ENCODE data around the gene NHSL1. TPM values are rescaled to one million over a fixed set of nuclear protein-coding genes. Genes with fewer than 3 reads are reported as not detected.

The NHSL1 gene
- total RNA-seq, 1 donor from 2014 or later = 72.3 TPM

- H3K36me3 Mint-ChIP-seq (ENCODE audit: low read depth, unreplicated experiment) = peaks cover 50% of the 10 kb centered on the region
- no peak overlapping the region for H3K4me3 Mint-ChIP-seq (ENCODE audit: unreplicated experiment)
- H3K27ac Mint-ChIP-seq (ENCODE audit: unreplicated experiment) = no peak overlapping the region
- H3K27me3 Mint-ChIP-seq (ENCODE audit: unreplicated experiment) = peaks cover 6% of the 10 kb centered on the region
- H3K4me1 Mint-ChIP-seq (ENCODE audit: unreplicated experiment) = peaks cover 4% of the 10 kb centered on the region
- DNase-seq (ENCODE audit: low spot score) = no peak
- no peaks in the 10 kb centered on the region for H3K9me3 Mint-ChIP-seq (ENCODE audit: unreplicated experiment)
- TF ChIP-seq CTCF (IDR thresholded peaks at IDR 0.05; ENCODE audit: unreplicated experiment) = no peak
Measured at GRCh38 chr6:138410048-138410735, 89.1 kb downstream of the NHSL1 start.

GRCh38 chr6:138406443-138406842 is 92.9 kb downstream of the NHSL1 start:
- TF ChIP-seq CTCF (IDR thresholded peaks at IDR 0.05; ENCODE audit: unreplicated experiment) = no peak
- Mint-ChIP-seq H3K4me3 (ENCODE audit: unreplicated experiment) (no peak overlapping the region), H3K27me3 (ENCODE audit: unreplicated experiment) (peaks cover 6% of the 10 kb centered on the region), H3K27ac (ENCODE audit: unreplicated experiment) (peak overlapping the region; percentile 25), H3K4me1 (ENCODE audit: unreplicated experiment) (peaks cover 4% of the 10 kb centered on the region), H3K36me3 (ENCODE audit: low read depth, unreplicated experiment) (peaks cover 32% of the 10 kb centered on the region), H3K9me3 (ENCODE audit: unreplicated experiment) (no peaks in the 10 kb centered on the region)
- no peak for DNase-seq (ENCODE audit: low spot score)

GRCh38 chr6:138405816-138406413 is 93.4 kb downstream of the NHSL1 start:
- DNase-seq (ENCODE audit: low spot score) = no peak
- peak overlapping the region; percentile 25 for H3K27ac Mint-ChIP-seq (ENCODE audit: unreplicated experiment)

GRCh38 chr6:138404666-138405337 is 94.5 kb downstream of the NHSL1 start:
- DNase-seq (ENCODE audit: low spot score) = no peak
- H3K4me1 Mint-ChIP-seq (ENCODE audit: unreplicated experiment) = peaks cover 4% of the 10 kb centered on the region
- no peak for TF ChIP-seq CTCF (IDR thresholded peaks at IDR 0.05; ENCODE audit: unreplicated experiment)
- no peak overlapping the region for H3K27ac Mint-ChIP-seq (ENCODE audit: unreplicated experiment)
- peaks cover 26% of the 10 kb centered on the region for H3K36me3 Mint-ChIP-seq (ENCODE audit: low read depth, unreplicated experiment)
- H3K9me3 Mint-ChIP-seq (ENCODE audit: unreplicated experiment) = no peaks in the 10 kb centered on the region
- H3K27me3 Mint-ChIP-seq (ENCODE audit: unreplicated experiment) = peaks cover 7% of the 10 kb centered on the region
- peak overlapping the region; percentile 92 for H3K4me3 Mint-ChIP-seq (ENCODE audit: unreplicated experiment)

More at GRCh38 chr6:138405816-138406413, 93.4 kb downstream of the NHSL1 start:
- Mint-ChIP-seq H3K4me1 (ENCODE audit: unreplicated experiment) (peaks cover 4% of the 10 kb centered on the region), H3K27me3 (ENCODE audit: unreplicated experiment) (peaks cover 6% of the 10 kb centered on the region), H3K4me3 (ENCODE audit: unreplicated experiment) (no peak overlapping the region), H3K36me3 (ENCODE audit: low read depth, unreplicated experiment) (peaks cover 29% of the 10 kb centered on the region), H3K9me3 (ENCODE audit: unreplicated experiment) (no peaks in the 10 kb centered on the region)
- TF ChIP-seq CTCF (IDR thresholded peaks at IDR 0.05; ENCODE audit: unreplicated experiment) = no peak

All from endothelial cell (in vitro differentiated cells).